Activated T-cell treated with anti-CD3 and anti-CD28 coated beads, Interleukin-2, amount 50 U/mL, for 4 hours (primary cell): ENCODE results near the gene N4BP2L1. TPM values are rescaled to one million over a fixed set of nuclear protein-coding genes. Genes with fewer than 3 reads are reported as not detected.
A peak's percentile ranks its signal among the peaks of the same experiment; 100 is the strongest.

ENCODE experiments used
- ATAC-seq, 2 donors: fragments of 200-7000 bp; cut with Tn5 transposase; one replicate each; pipeline ENCODE4 v1.10.0; 2021
- DNase-seq: peaks from one replicate; pipeline ENCODE4 v3.0.0-alpha.2; 2020
- H3K27me3 Mint-ChIP-seq: one replicate; pipeline ENCODE4 v1.8.0; 2021; ENCODE audit warnings: low read depth, mixed read lengths
- H3K36me3 Mint-ChIP-seq: one replicate; pipeline ENCODE4 v1.8.0; 2022; ENCODE audit warnings: mixed read lengths; ENCODE audit not compliant: insufficient read depth
- H3K4me1 Mint-ChIP-seq: one replicate; pipeline ENCODE4 v1.8.0; 2021; ENCODE audit warnings: low read depth, mixed read lengths
- H3K4me3 Mint-ChIP-seq: one replicate; pipeline ENCODE4 v1.8.0; 2021; ENCODE audit warnings: mild to moderate bottlenecking, moderate library complexity, mixed read lengths
- H3K9me3 Mint-ChIP-seq: one replicate; pipeline ENCODE4 v1.8.0; 2021; ENCODE audit warnings: mixed read lengths
- total RNA-seq, 3 donors: library from RNA; stranded (reverse); gene quantifications; one replicate each; pipeline ENCODE4 v1.2.1, GENCODE V29; 2021

The N4BP2L1 gene
- total RNA-seq, 3 donors from 2014 or later: 5.1 to 7.3 (median 5.4) TPM

DNA sequence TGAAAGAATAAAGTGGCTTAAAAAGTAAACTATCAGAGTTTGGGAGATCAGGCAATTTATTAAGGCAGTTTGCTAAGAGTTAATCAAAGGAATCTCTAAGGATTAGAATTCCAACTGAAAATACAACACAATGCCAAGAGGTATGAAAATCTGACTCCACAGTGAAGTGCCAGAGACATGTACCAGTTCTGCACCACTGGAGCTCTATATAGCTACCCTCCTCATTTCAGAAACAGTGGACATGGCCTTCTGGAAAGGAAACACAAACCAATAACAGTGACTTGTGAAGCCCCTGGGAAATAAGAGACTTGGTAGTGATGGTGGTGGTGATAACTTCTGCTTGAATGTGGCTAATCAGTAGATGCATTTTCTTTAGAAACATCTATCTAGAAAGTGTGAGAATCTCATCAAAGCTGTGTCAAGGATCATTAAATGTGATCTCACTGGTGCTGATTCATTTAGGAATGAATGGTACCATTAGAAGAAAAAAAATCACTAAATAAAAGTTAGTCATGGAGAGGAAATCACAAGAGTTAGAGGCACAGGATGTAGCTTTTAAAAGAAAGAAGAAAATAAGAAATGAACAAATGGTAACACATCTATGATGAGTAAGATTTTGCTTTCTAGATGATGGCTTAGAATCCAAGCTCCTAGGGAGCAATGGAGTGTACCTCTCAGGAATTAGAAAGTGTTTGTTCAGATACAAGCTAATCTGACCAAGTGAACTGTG, 20.1 kb upstream of the N4BP2L1 start:
- DNase-seq (no peak), ATAC-seq (peak; percentile 46 to 50)
- H3K27me3 Mint-ChIP-seq: no peaks in the 10 kb centered on the region
- H3K9me3 Mint-ChIP-seq: no peaks in the 10 kb centered on the region
- peaks cover 7% of the 10 kb centered on the region for H3K4me1 Mint-ChIP-seq
- H3K36me3 Mint-ChIP-seq: peaks cover 2% of the 10 kb centered on the region
- H3K4me3 Mint-ChIP-seq: no peak overlapping the region

DNA sequence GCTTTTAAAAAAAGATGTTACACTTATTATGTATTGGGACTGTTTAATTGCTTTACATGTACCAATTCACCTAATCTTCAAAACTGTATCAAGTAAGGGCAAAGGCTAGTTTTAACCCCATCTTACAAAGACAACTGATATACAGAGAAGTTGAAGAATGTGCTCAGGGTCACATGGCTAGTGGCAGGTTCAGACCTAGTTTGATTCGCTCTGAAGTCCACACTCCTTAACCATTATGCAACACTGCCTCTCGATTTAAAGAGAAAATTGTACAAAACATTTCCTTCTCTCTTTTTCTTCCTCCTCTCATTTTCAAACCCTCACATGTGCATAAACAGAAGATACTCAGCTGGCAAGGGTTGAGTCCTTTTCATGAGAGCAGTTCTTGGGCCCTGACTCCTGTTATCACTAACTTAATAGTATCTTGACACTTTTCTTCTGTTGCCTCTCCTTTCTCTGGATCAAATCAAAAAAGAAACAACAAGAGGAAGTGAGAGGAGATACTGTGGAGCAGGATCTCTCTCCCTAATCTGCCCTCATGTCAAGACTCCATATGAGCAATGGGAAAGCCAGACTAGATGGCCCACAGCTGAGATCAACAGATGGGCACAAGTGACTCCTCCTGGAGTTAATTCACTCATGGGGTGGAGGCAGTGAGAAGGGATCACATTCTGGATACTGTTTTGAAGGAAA, 19.0 kb upstream of the N4BP2L1 start:
- H3K4me3 Mint-ChIP-seq: no peak overlapping the region
- ATAC-seq: no peak

DNA sequence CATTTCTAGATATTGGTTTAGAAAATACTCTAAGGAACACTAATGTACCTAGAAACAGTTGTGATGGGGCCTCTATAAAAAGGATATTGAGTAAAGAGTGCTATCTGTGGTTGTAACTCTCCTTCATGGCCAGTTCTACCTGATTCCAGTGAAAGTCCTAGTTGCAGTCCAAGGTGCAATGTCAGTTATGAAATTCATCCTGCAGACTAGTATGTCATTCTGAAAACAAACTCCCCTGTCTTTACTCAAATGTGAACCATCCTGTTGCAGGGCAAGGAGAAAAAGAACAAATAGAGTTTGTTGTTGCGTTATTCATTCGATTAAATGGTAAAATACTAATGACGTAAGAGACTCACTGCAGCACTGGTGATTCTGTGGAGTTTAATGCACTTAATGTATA, 18.3 kb upstream of the N4BP2L1 start:
- DNase-seq: no peak
- Mint-ChIP-seq H3K9me3 (no peaks in the 10 kb centered on the region), H3K36me3 (peaks cover 5% of the 10 kb centered on the region), H3K4me3 (no peak overlapping the region), H3K27me3 (no peaks in the 10 kb centered on the region), H3K4me1 (peaks cover 10% of the 10 kb centered on the region)
- no peak for ATAC-seq

More for the DNA sequence above, 19.0 kb upstream of the N4BP2L1 start:
- H3K4me1 Mint-ChIP-seq: peaks cover 10% of the 10 kb centered on the region
- H3K36me3 Mint-ChIP-seq: peaks cover 5% of the 10 kb centered on the region
- no peak for DNase-seq
- no peaks in the 10 kb centered on the region for H3K9me3 Mint-ChIP-seq
- H3K27me3 Mint-ChIP-seq: no peaks in the 10 kb centered on the region

DNA sequence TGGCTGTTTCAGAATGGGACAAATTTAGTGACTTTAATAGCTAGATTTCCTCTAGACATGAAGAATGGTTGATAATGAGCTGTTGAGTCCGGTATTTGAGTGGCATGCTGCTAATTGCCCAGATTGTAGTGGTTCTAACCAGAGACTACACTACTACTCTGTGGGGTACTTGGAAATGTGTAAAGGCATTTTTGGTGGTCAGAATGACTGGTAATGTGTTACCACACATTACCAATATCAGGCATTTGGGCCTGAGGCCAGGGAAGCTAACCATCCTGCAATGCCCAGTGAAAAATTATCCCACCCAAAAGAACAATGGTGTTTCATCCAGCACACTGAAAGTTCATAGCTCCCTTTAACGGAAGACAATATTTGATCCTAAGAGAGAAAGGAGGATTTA, 17.5 kb upstream of the N4BP2L1 start:
- ATAC-seq (no peak), DNase-seq (no peak)
- Mint-ChIP-seq H3K27me3 (no peaks in the 10 kb centered on the region), H3K4me1 (peaks cover 10% of the 10 kb centered on the region), H3K4me3 (no peak overlapping the region), H3K36me3 (peaks cover 3% of the 10 kb centered on the region), H3K9me3 (no peaks in the 10 kb centered on the region)

DNA sequence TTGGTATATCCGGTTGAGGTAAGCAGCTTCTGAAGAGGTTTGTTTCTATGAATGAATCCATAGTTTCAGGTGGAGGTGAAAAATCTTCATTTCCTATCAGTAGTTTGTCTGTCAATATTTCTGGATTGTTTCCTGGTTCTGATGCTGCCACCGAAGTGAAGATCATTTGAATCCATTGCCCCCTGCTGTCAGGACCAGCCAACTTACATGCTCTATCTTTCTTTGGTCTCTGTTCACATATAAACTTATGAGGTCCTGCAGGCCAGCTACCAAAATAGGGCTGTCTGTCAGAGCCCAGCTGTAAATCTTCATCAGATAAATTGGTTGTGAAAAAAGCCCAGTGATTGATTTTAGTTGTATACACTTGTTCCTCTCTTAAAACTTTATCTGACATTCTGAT, 15.2 kb upstream of the N4BP2L1 start:
- Mint-ChIP-seq H3K36me3 (peaks cover 6% of the 10 kb centered on the region), H3K27me3 (no peaks in the 10 kb centered on the region), H3K4me3 (no peak overlapping the region), H3K4me1 (peaks cover 7% of the 10 kb centered on the region), H3K9me3 (no peaks in the 10 kb centered on the region)
- ATAC-seq (peak; percentile 28 to 46), DNase-seq (peak; percentile 26)

DNA sequence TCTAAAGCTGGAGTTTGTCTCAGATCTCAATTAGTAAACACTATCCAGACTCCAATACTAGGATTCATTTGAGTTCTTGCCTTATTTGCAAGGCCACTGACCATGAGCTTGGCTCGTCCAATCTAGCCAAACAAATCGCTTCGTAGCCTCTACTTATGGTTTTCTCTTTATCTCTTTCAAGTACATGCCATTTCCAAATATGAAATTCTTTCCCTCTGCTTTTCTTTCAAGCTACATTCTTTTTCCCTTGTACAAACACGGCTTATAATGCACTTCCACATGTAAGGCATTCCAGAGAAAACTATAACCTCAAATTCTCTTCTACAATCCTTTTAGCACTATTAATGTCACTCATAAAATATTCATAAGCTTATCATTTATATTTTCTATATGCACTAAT, 10.9 kb upstream of the N4BP2L1 start:
- H3K36me3 Mint-ChIP-seq: peaks cover 9% of the 10 kb centered on the region
- ATAC-seq: no peak
- no peak for DNase-seq
- H3K4me1 Mint-ChIP-seq: peaks cover 5% of the 10 kb centered on the region
- H3K9me3 Mint-ChIP-seq: no peaks in the 10 kb centered on the region
- H3K4me3 Mint-ChIP-seq: no peak overlapping the region
- no peaks in the 10 kb centered on the region for H3K27me3 Mint-ChIP-seq

DNA sequence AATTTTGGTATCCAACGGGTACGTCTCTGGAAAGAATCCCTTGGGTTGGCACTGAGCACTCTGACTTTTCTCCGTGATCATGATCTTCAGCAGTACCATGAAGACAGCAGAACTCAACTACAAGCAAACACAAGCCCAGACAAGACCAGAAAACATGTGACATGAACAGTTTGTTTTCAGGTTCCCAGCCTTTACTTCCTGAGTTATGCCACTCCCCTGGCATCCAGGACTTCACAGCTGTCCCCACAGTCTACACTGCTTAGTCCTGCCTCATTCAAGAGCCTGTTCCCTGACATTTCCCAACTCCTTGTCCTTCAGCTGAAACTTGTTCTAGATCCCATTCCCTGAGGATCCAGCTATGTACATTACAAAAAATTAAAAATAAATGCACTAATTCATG, 4.9 kb upstream of the N4BP2L1 start:
- Mint-ChIP-seq H3K27me3 (no peaks in the 10 kb centered on the region), H3K36me3 (peaks cover 7% of the 10 kb centered on the region), H3K4me3 (no peak overlapping the region), H3K4me1 (peaks cover 14% of the 10 kb centered on the region), H3K9me3 (no peaks in the 10 kb centered on the region)
- no peak for ATAC-seq
- DNase-seq: no peak

DNA sequence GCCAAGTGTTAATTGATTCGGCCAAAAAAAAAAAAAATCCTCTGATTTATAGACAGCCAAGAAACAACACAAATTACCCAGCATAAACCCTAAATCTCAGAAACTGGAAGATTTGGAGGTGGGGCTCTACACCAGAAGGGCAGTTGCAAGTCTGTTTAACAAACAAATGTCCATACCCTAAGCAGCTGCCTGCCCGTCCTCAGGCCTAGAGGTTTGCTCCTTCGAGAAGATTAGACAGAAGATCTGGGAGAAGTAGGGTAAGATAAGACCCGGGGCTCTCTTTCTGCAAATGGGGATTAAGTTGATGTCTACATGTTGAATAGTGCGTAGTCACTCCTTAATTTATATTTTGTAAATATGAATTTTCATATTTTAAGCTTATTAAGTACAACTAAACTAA, 3.4 kb upstream of the N4BP2L1 start:
- no peak overlapping the region for H3K4me3 Mint-ChIP-seq
- no peaks in the 10 kb centered on the region for H3K9me3 Mint-ChIP-seq
- no peaks in the 10 kb centered on the region for H3K27me3 Mint-ChIP-seq
- ATAC-seq (no peak), DNase-seq (no peak)
- H3K36me3 Mint-ChIP-seq: peaks cover 7% of the 10 kb centered on the region
- peaks cover 18% of the 10 kb centered on the region for H3K4me1 Mint-ChIP-seq

DNA sequence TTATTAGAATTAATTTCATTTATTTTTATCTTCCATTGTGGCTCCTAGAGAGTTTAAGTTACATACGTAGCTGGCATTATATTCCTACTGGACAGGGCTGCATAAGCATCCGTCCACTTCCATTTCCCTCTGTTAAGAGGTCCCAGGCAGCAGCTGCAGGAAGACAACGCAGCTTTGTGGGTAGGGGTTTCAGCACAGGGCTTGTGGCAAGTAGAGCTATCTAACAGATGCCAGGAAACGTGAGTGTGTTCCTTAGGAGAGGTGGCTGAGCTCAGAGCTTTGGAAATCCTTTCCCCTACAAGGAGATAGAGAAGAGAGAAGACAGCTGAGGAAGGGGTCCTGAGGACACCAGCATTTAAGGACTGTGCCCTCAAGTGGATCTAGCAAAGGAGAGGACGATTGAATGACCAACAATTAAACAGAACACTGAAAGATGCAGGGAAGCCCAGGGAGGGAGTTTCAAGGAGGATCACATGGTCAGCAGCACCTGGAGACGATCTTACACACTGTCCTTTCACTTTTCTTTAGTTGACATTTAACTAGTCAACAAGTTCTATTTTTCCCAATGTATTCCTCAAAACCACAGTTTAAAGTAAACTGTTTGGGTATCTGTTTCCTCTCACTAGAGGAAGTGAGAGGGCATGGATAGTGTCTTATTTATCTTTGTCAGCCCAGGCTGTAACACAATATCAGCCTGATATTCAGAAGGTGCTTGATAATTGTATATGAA, 2.3 kb upstream of the N4BP2L1 start:
- H3K27me3 Mint-ChIP-seq: no peaks in the 10 kb centered on the region
- ATAC-seq (no peak), DNase-seq (no peak)
- no peak overlapping the region for H3K4me3 Mint-ChIP-seq
- no peaks in the 10 kb centered on the region for H3K9me3 Mint-ChIP-seq
- H3K4me1 Mint-ChIP-seq: peaks cover 30% of the 10 kb centered on the region
- peaks cover 7% of the 10 kb centered on the region for H3K36me3 Mint-ChIP-seq

DNA sequence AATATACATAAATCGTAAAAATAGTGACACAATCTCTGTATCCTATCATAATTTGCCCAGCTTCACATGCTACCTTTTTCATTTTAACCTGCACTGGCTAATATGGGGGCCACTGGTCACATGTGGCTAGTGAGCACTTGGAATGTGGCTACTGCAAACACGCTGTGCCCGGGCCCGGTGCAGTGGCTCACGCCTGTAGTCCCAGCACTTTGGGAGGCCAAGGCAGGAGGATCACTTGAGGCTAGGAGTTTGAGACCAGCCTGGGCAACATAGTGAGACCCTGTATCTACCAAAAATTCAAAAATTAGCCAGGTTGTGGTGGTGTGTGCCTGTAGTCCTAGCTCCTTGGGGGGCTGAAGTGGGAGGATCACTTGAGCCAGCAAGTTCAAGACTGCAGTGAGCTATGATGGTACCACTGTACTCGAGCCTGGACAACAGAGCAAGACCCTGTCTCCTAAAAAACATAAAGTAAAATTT, 1.5 kb upstream of the N4BP2L1 start:
- peaks cover 8% of the 10 kb centered on the region for H3K36me3 Mint-ChIP-seq
- H3K4me3 Mint-ChIP-seq: no peak overlapping the region

DNA sequence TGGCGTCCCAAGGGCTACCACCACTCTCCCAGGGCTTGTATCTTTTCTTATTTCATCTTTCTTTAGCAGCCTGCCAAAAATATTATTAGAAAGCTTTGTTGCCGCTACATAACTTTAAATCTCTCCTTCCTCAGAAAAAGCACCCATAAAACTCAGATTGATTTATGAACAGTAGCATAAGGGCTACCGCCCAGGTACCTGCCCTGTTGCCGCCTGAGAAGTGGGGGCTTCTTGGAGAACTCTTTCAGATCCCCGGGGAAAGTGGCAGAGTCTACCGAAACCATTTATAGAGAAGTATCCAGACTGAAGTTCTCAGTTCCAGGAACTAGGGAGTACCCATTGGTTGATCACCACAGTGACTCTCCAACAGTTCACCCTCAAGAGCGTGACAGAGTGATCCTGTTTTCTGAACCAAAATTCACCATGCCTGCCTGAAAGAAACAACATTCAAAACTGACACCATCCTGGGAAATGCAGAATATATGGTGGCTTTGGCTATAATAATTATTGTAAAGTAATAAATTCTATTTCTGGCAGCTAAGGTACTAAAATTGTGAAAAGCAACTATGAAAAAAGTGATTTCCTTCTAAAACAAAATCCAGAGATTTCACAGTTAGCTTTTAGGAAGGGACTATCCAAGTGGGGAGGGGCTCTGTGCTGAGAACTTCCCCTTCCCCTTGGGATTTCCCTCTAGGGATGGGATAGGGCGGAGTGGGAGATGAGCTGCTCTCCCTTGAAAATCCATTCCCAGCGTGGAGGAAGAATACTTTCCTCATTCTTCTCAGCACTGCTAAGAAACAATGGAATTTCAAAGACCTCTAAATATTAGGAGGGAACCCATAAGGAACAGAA, 877 bp upstream of the N4BP2L1 start:
- peak overlapping the region; percentile 83 for H3K4me3 Mint-ChIP-seq
- DNase-seq (no peak), ATAC-seq (no peak)
- H3K9me3 Mint-ChIP-seq: no peaks in the 10 kb centered on the region
- no peaks in the 10 kb centered on the region for H3K27me3 Mint-ChIP-seq
- peaks cover 37% of the 10 kb centered on the region for H3K4me1 Mint-ChIP-seq
- peaks cover 14% of the 10 kb centered on the region for H3K36me3 Mint-ChIP-seq

More for the DNA sequence above, 1.5 kb upstream of the N4BP2L1 start:
- DNase-seq: no peak
- H3K9me3 Mint-ChIP-seq: no peaks in the 10 kb centered on the region
- no peaks in the 10 kb centered on the region for H3K27me3 Mint-ChIP-seq
- no peak for ATAC-seq
- peaks cover 32% of the 10 kb centered on the region for H3K4me1 Mint-ChIP-seq

DNA sequence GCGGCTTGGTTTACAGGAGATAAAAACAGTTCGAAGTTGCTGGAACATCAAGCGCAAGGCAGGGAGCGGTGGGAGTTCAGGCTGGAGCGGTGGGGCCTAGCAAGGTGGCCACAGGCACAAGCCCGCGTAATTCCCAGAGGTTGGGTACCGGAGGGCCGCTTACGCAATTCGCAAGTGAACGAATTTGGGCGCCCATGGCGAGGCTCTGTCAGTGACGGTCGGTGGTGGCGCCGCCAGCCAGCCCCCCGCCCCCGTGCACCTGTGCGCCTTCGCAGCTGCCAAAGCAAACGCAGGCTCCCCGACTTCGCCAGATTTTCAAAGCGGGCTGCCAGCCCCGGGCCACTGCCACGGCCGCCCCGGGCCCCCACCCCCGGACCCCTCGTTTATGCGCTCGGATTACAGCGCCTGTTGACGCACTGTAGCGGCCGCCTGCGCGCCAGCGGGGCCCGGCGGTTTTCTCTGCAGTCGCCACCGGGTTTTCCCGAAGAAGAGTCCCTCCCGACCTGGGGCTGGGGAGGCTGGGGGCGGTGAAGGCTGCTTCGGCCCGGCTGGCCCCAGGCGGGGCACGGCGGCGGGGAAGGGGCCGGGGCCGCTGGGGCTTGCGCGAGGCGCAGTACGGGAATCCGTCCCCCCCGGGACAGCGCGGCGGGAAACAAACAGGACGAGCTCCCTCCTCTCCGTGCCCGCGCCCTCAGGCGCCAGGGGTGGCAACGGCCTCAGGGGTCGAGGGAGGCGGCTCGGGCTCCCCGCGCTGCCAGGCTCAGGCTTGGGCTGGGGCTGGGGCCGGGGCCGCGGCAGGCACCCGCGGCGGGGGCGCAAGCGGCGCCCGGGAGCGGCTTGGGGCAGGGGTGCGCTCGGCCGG, 709 bp downstream of the N4BP2L1 start:
- ATAC-seq (peak; percentile 23 to 31), DNase-seq (peak; percentile 44)
- peak overlapping the region; percentile 87 for H3K4me3 Mint-ChIP-seq
- peaks cover 19% of the 10 kb centered on the region for H3K36me3 Mint-ChIP-seq
- no peaks in the 10 kb centered on the region for H3K9me3 Mint-ChIP-seq
- H3K27me3 Mint-ChIP-seq: no peaks in the 10 kb centered on the region
- H3K4me1 Mint-ChIP-seq: peaks cover 44% of the 10 kb centered on the region
